C4-2B (cell line): ENCODE measurements around the gene MAJIN.

Experiments used
- ZFX ChIP-seq: fragments of 450-650 bp; IDR thresholded peaks from 2 replicates; pipeline ENCODE4 v1.6.1; 2017
- TF ChIP-seq, protein P1 (sequence below): fragments of 450-650 bp; conservative IDR thresholded peaks from 2 replicates; pipeline ENCODE4 v1.5.1; 2017; ENCODE audit warnings: mild to moderate bottlenecking

DNA sequence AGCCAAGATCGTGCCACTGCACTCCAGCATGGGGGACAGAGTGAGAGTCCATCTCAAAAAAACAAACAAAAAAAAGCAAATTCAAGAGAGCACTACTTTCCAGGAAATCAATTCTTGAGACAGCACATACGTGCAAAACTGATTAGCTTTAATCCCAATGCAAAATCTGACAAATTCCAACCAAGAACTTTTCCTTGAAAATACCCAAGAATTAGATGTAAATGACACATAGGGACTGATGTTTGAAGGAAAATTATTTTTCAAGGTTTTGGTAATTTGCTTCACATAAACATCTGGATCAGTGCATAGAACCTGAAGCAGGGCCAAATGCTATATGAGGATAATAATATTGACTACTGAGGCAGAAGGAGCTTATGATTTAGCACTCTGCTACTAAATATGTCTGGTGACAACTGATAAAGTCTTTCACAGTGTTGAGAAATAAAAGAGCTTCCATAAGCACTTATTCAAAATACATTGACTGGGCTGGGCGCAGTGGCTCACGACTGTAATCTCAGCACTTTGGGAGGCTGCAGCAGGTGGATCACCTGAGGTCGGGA, 8.8 kb downstream of the MAJIN start:
- TF ChIP-seq, protein P1, sequence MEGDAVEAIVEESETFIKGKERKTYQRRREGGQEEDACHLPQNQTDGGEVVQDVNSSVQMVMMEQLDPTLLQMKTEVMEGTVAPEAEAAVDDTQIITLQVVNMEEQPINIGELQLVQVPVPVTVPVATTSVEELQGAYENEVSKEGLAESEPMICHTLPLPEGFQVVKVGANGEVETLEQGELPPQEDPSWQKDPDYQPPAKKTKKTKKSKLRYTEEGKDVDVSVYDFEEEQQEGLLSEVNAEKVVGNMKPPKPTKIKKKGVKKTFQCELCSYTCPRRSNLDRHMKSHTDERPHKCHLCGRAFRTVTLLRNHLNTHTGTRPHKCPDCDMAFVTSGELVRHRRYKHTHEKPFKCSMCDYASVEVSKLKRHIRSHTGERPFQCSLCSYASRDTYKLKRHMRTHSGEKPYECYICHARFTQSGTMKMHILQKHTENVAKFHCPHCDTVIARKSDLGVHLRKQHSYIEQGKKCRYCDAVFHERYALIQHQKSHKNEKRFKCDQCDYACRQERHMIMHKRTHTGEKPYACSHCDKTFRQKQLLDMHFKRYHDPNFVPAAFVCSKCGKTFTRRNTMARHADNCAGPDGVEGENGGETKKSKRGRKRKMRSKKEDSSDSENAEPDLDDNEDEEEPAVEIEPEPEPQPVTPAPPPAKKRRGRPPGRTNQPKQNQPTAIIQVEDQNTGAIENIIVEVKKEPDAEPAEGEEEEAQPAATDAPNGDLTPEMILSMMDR: no peak
- no peak for TF ChIP-seq ZFX
